A673 (cell line): ENCODE results near the gene ADAT1.

ENCODE experiments used
- EZH2 ChIP-seq: fragments of 200-600 bp; sonication (generic); IDR thresholded peaks from 2 replicates; pipeline ENCODE4 v1.6.1; 2017; ENCODE audit warnings: borderline replicate concordance, low read depth, mild to moderate bottlenecking, mixed read lengths, antibody characterized with exemption, low read length; ENCODE audit not compliant: poor library complexity, severe bottlenecking
- TF ChIP-seq, protein P1 (sequence below): fragments of 300-800, 200-600 bp; sonication (generic); conservative IDR thresholded peaks from 2 replicates; pipeline ENCODE4 v1.5.1; 2017; ENCODE audit warnings: low read depth, mild to moderate bottlenecking, antibody characterized with exemption, low read length, moderate library complexity, mixed read lengths

- TF ChIP-seq, protein P1, sequence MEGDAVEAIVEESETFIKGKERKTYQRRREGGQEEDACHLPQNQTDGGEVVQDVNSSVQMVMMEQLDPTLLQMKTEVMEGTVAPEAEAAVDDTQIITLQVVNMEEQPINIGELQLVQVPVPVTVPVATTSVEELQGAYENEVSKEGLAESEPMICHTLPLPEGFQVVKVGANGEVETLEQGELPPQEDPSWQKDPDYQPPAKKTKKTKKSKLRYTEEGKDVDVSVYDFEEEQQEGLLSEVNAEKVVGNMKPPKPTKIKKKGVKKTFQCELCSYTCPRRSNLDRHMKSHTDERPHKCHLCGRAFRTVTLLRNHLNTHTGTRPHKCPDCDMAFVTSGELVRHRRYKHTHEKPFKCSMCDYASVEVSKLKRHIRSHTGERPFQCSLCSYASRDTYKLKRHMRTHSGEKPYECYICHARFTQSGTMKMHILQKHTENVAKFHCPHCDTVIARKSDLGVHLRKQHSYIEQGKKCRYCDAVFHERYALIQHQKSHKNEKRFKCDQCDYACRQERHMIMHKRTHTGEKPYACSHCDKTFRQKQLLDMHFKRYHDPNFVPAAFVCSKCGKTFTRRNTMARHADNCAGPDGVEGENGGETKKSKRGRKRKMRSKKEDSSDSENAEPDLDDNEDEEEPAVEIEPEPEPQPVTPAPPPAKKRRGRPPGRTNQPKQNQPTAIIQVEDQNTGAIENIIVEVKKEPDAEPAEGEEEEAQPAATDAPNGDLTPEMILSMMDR: no peak
- no peak for TF ChIP-seq EZH2
Observed at GRCh38 chr16:75578212-75578611, 44.9 kb downstream of the ADAT1 start.
